Progenitor cell of endocrine pancreas (in vitro differentiated cells): Measurements from ENCODE around the gene SEH1L. TPM values are rescaled to one million over a fixed set of nuclear protein-coding genes. Genes with fewer than 3 reads are reported as not detected.
A peak's percentile ranks its signal among the peaks of the same experiment; 100 is the strongest.

Experiments used
- DNase-seq: peaks from one replicate; pipeline ENCODE4 v3.0.0; 2021; ENCODE audit warnings: low spot score; ENCODE audit not compliant: unreplicated experiment
- H3K27ac Mint-ChIP-seq: 2 replicates; pipeline ENCODE4 v1.8.0; 2021; ENCODE audit warnings: mild to moderate bottlenecking, moderate library complexity, mixed read lengths
- H3K27me3 Mint-ChIP-seq: 2 replicates; pipeline ENCODE4 v1.8.0; 2021; ENCODE audit warnings: mixed read lengths
- H3K36me3 Mint-ChIP-seq: 2 replicates; pipeline ENCODE4 v1.8.0; 2022; ENCODE audit warnings: mixed read lengths; ENCODE audit not compliant: insufficient read depth
- H3K4me1 Mint-ChIP-seq: 2 replicates; pipeline ENCODE4 v1.8.0; 2021; ENCODE audit warnings: low read depth, mixed read lengths
- H3K4me3 Mint-ChIP-seq: 2 replicates; pipeline ENCODE4 v1.8.0; 2021; ENCODE audit warnings: low read depth, mild to moderate bottlenecking, moderate library complexity, mixed read lengths
- H3K9me3 Mint-ChIP-seq: 2 replicates; pipeline ENCODE4 v1.8.0; 2021; ENCODE audit warnings: low read depth, mixed read lengths
- total RNA-seq: library from RNA; stranded (reverse); gene quantifications from 2 replicates; pipeline ENCODE4 v1.2.1, GENCODE V29; 2021
- TF ChIP-seq, protein P1 (sequence below): fragments of 200-600 bp; sonication (generic); IDR thresholded peaks from one replicate; pipeline ENCODE4 v1.5.0; 2021; ENCODE audit warnings: antibody characterized with exemption, mild to moderate bottlenecking; ENCODE audit not compliant: unreplicated experiment

Gene SEH1L
- total RNA-seq, 1 donor from 2014 or later = 43.3 TPM

DNA sequence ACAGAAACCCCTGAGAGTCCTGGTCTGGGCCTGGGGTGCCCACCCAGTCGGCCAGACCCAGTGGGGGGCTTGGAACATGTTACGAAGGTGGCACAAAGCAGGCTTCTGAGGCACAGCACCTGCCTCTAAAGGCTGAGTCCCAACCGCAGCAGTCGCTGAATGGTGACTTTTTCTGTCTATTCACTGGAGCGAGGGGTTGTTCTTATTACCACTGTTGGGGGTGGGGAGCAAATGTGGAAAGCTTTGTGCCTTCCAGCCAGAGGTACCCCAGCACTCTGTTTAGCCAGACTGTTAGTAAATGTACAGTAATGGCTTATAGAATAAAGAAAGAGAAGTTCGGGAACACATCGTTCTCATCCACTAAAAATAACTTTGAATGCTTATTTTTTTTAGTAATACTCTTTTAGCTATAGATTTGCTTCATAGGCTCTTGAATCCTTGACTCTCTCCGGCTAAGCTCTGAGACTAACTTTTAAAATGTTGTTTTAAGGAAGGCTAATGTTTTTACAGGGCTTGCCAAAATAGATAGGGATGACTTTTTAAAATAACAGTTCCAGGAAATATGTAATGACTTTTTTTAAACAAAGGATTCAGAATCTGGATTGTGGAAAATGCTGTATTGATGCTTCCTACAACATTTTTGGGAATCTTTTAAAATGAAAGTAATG lies 40.4 kb upstream of the SEH1L start:
- no peak for DNase-seq
- TF ChIP-seq, protein P1, sequence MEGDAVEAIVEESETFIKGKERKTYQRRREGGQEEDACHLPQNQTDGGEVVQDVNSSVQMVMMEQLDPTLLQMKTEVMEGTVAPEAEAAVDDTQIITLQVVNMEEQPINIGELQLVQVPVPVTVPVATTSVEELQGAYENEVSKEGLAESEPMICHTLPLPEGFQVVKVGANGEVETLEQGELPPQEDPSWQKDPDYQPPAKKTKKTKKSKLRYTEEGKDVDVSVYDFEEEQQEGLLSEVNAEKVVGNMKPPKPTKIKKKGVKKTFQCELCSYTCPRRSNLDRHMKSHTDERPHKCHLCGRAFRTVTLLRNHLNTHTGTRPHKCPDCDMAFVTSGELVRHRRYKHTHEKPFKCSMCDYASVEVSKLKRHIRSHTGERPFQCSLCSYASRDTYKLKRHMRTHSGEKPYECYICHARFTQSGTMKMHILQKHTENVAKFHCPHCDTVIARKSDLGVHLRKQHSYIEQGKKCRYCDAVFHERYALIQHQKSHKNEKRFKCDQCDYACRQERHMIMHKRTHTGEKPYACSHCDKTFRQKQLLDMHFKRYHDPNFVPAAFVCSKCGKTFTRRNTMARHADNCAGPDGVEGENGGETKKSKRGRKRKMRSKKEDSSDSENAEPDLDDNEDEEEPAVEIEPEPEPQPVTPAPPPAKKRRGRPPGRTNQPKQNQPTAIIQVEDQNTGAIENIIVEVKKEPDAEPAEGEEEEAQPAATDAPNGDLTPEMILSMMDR = no peak
- Mint-ChIP-seq H3K9me3 (no peaks in the 10 kb centered on the region), H3K36me3 (no peaks in the 10 kb centered on the region), H3K4me1 (no peaks in the 10 kb centered on the region), H3K27me3 (no peaks in the 10 kb centered on the region), H3K27ac (no peak overlapping the region), H3K4me3 (no peak overlapping the region)

DNA sequence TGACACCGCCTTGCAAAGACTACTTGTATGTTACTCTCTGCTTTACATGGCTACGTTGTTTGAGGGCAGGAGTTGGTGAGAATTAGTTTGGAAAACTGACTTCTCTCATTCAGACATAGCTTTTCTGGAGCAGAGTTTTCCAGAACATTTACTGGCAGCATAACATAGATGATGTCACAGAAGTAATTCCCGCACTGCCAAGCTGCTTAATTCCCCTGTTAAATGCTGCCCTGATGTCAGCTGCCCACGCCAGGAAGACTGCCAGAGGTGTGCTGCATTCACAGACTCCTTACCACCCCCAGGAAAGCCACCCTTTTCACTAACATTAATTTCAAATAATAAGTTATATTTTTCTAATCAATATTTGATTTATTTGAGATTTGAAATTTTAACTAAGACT lies 39.1 kb upstream of the SEH1L start:
- H3K4me3 Mint-ChIP-seq = no peak overlapping the region
- no peaks in the 10 kb centered on the region for H3K4me1 Mint-ChIP-seq
- TF ChIP-seq, protein P1 = no peak
- no peak for DNase-seq
- peaks cover 3% of the 10 kb centered on the region for H3K9me3 Mint-ChIP-seq
- no peak overlapping the region for H3K27ac Mint-ChIP-seq
- no peaks in the 10 kb centered on the region for H3K36me3 Mint-ChIP-seq
- peaks cover 3% of the 10 kb centered on the region for H3K27me3 Mint-ChIP-seq

DNA sequence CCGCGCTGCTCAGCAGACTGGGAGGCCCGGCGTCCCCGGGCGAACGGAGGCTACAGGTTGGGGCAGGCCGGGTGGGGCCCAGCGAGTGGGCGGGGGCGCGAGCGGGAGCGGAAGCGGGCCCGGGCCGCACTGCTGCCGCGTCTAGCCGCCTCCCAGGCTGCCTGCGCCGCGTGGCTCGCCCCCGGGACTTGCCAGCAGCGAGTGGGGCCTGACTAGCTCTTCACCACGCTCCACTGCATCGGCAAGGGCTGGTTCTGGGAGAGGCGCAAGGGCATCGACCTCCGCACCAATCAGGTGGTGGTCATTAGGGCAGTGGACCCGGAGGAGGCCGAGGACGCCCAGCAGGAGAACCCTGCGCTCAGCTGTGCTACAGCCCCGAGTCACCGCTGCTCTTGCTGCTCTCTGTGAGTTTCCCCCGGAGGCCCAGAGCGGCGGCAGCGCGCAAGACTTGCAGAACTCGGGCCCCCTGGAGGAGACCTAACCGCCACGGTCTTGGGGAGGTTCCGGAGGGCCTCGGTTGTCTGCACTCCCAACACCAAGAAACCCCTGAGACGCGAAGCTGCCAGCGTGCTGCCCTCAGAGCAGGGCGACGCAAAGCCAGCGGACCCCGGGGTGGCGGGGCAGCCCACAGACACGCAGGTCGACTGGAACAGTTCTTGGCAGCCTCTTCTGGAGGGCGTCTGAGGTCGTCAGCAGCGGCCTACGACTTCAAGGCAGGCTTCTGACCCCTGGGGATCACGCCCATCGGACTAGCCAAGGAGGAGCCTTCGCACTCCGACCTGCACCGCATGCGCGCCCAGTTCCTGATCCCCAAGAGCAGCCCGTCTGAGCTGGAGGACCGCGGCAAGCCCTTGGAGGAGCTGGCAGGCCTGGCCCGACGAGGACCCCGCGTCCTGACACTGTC lies 36.5 kb upstream of the SEH1L start:
- Mint-ChIP-seq H3K4me3 (peak overlapping the region; percentile 19), H3K9me3 (peaks cover 3% of the 10 kb centered on the region), H3K36me3 (no peaks in the 10 kb centered on the region), H3K27ac (no peak overlapping the region), H3K27me3 (peaks cover 3% of the 10 kb centered on the region), H3K4me1 (no peaks in the 10 kb centered on the region)
- DNase-seq = no peak
- TF ChIP-seq, protein P1 = no peak

DNA sequence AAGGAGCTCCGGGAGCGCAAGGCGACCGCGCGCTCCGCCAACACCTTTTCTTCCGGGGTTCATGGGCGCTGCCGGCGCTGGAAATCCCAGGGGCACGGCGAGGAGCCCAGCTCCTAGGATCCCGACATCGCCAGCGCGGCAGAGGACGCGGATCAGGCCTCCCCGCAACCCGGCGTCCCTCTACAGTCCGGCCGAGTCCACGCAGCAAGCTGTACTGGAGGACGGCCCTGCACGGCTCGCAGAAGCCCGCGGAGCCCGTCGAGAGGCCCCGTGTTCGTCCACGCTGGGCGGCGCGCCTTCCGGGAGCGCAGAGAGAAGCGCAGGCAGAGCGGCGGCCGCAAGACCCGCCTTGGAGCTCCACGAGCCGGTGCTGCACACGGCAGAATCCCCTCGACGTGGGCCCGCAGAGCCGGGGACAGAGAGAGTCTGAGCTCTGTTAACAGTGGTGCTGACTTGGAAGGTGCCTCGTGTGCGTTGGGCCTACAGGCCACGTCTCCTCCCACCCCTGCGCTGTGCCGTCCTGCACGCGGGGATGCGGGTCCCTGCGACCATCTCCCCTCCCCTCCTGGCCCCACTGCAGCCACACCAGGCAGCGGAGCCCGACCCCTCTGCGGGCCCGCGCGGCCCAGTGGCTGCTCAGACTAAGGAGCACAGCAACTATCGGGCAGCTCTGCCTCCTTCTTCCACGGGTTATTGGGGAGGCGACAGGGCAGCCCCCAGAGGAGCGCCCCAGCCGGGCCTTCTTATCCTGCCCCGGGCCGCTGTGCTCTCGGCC lies 35.7 kb upstream of the SEH1L start:
- H3K9me3 Mint-ChIP-seq = peaks cover 3% of the 10 kb centered on the region
- no peak for DNase-seq
- TF ChIP-seq, protein P1 = no peak

DNA sequence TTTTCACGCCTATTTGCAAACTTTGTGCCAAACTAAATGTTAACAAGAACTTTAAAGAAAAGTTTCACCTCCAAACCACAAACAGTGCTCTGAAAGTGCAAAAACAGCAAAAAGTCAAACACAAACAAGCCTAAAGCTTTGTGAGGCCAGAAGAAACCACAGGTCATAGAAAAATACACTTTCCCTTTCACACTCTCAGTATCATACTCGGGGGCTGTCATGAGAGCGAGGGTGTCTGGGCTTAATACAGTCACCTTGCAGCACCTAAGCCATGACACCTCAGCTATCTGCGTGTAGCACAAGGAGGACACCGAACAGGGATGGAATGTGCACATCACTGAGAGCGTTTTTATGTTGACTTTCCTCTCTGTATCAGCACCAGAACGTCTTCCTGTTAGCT lies 26.6 kb upstream of the SEH1L start:
- no peak overlapping the region for H3K27ac Mint-ChIP-seq
- H3K4me1 Mint-ChIP-seq = no peaks in the 10 kb centered on the region
- DNase-seq = no peak
- TF ChIP-seq, protein P1 = no peak
- H3K4me3 Mint-ChIP-seq = no peak overlapping the region
- H3K27me3 Mint-ChIP-seq = no peaks in the 10 kb centered on the region
- no peaks in the 10 kb centered on the region for H3K36me3 Mint-ChIP-seq
- peaks cover 2% of the 10 kb centered on the region for H3K9me3 Mint-ChIP-seq

More for the DNA sequence above, 35.7 kb upstream of the SEH1L start:
- H3K4me3 Mint-ChIP-seq = no peak overlapping the region
- no peak overlapping the region for H3K27ac Mint-ChIP-seq
- H3K4me1 Mint-ChIP-seq = no peaks in the 10 kb centered on the region
- no peaks in the 10 kb centered on the region for H3K36me3 Mint-ChIP-seq
- H3K27me3 Mint-ChIP-seq = peaks cover 3% of the 10 kb centered on the region
